HG03045 (cell line): ENCODE data around the gene EML1.
A peak's percentile ranks its signal among the peaks of the same experiment; 100 is the strongest.

Experiments
- ATAC-seq: cut with Tn5 transposase; IDR thresholded peaks from one replicate; pipeline ENCODE4 v1.9.1; 2021; ENCODE audit warnings: mild to moderate bottlenecking, moderate library complexity; ENCODE audit not compliant: unreplicated experiment

The EML1 gene

GRCh38 chr14:99952039-99952438 lies 158.8 kb downstream of the EML1 start:
- no peak for ATAC-seq

- no peak for ATAC-seq
Observed at GRCh38 chr14:99952453-99952852, 159.2 kb downstream of the EML1 start.

GRCh38 chr14:99955826-99956455 lies 162.7 kb downstream of the EML1 start:
- no peak for ATAC-seq

DNA sequence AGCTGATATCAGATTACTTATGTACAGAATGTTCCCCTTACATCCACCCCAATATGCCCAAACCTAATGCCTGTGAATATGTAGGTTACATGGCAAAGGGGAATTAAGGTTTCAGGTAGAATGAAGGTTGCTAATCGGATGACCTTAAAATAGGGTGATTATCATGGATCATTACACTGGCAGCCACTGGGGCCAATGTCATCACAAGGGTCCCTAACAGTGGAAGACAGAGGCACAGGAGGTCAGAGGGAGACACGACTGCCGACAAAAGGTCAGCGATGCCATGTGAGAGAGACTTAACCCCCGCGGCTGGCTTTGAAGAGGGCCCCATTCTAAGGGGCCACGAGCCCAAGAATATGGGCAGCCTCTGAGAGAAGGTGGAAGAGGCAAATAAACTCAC lies 165.2 kb downstream of the EML1 start:
- no peak for ATAC-seq

- no peak for ATAC-seq
Observed at GRCh38 chr14:99961826-99962518, 168.8 kb downstream of the EML1 start.

DNA sequence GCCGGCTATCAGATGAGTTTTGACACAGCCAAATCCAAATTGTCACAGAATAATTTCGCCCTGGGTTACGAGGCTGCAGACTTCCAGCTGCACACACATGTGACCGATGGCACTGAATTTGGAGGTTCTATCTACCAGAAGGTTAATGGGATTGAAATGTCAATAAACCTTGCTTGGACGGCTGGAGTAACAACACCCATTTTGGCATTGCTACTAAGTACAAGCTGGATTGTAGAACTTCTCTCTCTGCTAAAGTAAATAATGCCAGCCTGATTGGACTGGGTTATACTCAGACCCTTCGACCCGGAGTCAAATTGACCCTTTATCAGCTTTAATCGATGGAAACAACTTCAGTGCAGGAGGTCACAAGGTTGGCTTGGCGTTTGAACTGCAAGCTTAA lies 171.8 kb downstream of the EML1 start:
- ATAC-seq, result no peak

DNA sequence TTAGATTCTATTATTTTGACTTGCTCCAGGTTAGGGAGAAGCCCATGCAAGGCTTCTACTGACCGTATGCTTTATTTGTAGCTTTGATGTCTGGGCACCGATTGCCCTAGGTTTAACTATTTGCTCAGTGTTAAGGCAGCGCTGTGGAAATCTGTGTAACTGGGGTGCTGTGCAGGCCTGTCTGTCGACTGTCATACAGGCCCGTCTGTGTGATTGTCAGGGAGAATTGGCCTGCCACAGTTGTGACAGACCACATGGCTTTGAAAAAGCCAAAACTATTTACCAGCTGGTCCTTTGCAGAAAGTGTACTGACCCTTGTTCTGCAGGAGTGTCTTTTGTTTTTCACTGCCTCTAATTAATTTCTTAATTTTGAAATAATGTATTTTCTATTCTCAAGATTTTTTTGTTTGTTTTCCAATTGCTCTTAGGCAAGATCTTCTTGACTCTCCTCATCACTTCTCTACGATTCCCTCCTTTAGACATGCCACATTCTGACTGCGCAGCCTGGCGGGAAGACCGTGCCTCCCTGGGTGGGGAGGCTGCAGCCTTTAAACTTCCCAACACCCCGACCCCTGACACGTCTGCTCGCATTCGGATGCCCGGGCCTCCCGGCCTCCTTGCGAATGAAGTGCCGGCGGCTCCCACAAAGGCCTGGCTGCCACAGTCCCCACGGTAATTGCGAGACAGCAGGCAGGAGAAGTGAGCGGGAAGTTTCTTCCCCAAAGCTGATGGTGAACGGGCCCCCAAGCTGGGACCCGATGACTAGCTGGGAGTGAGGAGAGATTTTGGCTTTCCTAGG lies 173.0 kb downstream of the EML1 start:
- no peak for ATAC-seq

GRCh38 chr14:99966912-99967311 lies 173.7 kb downstream of the EML1 start:
- ATAC-seq, result no peak

GRCh38 chr14:99968191-99968920 lies 175.1 kb downstream of the EML1 start:
- no peak for ATAC-seq

- ATAC-seq, result no peak
Observed at GRCh38 chr14:99968941-99969340, 175.7 kb downstream of the EML1 start.

DNA sequence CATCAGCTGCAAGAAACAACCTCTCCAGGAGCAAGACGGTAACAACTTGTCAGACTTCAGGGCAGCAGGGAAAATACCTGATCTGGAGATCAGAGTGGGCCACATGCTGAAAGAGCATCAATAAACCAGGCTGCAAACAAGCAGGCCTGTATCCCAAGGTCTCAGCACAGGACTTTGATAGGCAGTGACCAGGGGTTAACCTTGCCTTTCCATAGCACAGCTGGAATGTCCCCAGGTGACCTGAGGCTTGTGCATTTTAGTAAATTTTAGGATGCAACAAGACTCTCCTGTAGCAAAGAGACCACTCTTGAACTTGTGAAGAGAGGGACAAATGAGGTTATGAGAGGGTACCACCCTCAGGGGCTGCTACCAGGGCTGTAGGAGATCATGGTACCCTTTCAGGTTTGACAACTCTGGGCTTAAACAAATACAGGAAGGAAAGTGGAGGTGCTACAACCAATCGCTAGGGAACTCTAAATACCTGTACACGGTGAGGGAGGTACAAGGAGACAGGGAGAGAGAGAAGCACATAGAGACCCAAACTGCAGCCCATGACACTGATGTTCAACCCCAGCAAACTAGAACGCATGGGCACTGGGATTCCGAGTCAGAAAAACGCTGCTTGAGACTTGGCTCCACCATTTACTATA lies 176.6 kb downstream of the EML1 start:
- ATAC-seq, result no peak

- ATAC-seq, result peak; percentile 57
Observed at GRCh38 chr14:99971087-99971940, 178.1 kb downstream of the EML1 start.

DNA sequence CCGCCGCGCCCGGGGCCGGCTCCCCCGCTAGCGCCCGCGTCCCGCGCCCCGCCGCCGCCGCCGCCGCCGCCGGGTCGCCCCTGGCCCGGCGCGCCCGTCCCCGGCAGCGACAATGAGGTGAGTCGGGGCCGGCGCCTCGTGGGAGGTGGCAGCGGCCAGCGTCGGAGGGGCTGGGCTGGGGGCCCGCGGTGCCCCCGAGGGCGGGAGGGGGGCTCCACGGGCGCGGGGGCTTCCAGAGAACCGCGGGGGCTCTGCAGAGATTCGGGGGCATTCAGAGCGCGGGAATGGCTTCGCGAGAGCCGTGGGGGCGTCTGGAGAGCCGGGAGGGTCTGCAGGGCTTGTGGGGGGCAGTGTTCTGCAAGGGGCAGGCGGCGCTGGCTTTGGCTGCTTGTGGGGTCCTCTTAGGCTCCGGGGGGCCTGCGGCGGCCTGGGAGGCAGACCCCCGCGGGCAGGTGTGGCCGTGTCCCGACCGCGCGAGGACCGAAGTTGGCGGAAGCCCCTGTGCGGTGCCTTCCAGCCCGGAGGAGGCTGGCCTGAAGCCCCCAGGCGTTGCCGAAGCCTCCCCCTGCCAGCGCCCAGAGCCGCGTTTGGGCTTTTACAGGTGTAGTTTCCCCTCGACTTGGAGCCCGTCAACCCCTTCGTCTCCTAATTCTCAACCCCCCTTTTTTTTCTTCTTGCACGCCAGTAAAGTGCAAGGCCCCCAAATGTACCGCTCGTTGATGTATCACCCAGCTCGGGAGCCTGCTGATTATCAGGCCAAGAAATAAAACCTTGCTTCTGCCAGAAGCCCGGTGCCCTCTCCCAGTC lies 178.9 kb downstream of the EML1 start:
- ATAC-seq, result peak; percentile 32

GRCh38 chr14:99972748-99973466 lies 179.7 kb downstream of the EML1 start:
- no peak for ATAC-seq

DNA sequence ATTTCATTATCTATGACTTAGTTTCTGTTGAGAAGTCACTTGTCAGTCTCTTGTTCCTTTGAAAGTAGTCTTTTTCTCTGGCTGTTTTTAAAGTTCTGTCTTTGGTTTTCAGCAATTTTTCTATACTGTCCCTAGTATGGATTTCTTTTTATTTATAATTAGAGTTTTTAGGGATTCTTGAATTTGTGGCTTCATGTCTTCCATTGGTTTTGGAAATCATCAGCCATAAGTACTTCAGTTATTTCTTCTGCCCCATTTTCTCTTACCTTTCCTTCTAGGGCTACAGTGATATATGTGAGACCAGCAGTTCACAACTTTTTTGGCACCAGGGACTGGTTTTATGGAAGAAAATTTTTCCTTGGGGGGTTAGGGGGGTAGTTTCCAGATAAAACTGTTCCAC lies 182.0 kb downstream of the EML1 start:
- ATAC-seq, result no peak

GRCh38 chr14:99976021-99976420 lies 182.8 kb downstream of the EML1 start:
- no peak for ATAC-seq

GRCh38 chr14:99976681-99977080 lies 183.5 kb downstream of the EML1 start:
- ATAC-seq, result no peak

DNA sequence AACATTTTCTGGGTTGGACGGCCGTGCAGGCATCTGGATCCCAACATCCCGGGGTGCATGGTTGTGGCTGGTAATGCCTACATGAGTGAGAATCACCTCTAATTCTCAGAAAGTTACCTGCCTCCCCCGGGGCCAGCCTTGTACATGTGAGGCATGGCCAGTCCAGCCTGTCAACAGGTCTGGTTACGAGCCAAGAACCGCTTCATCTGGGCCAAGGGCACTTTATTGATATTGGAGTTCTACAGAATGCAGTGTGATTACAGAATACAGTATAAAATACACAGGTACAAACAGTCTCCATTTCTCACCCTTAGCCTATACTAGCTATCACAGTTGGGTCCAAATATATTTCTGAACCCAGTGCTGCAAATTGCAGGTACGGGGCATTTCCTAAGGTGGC lies 187.1 kb downstream of the EML1 start:
- ATAC-seq, result no peak
